HG02759 (cell line): ENCODE data around the gene FAM177A1.
A peak's percentile ranks its signal among the peaks of the same experiment; 100 is the strongest.
"Not testable (repeated sequence)": the region's sequence is repeated elsewhere in the genome, so short reads cannot be mapped to it uniquely, and the experiment has no call there.

Experiments used
- ATAC-seq: cut with Tn5 transposase; IDR thresholded peaks from one replicate; pipeline ENCODE4 v1.9.1; 2021; ENCODE audit warnings: mild to moderate bottlenecking, moderate library complexity; ENCODE audit not compliant: unreplicated experiment

Gene FAM177A1, protein sequence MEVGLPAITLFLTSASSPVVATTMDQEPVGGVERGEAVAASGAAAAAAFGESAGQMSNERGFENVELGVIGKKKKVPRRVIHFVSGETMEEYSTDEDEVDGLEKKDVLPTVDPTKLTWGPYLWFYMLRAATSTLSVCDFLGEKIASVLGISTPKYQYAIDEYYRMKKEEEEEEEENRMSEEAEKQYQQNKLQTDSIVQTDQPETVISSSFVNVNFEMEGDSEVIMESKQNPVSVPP

DNA sequence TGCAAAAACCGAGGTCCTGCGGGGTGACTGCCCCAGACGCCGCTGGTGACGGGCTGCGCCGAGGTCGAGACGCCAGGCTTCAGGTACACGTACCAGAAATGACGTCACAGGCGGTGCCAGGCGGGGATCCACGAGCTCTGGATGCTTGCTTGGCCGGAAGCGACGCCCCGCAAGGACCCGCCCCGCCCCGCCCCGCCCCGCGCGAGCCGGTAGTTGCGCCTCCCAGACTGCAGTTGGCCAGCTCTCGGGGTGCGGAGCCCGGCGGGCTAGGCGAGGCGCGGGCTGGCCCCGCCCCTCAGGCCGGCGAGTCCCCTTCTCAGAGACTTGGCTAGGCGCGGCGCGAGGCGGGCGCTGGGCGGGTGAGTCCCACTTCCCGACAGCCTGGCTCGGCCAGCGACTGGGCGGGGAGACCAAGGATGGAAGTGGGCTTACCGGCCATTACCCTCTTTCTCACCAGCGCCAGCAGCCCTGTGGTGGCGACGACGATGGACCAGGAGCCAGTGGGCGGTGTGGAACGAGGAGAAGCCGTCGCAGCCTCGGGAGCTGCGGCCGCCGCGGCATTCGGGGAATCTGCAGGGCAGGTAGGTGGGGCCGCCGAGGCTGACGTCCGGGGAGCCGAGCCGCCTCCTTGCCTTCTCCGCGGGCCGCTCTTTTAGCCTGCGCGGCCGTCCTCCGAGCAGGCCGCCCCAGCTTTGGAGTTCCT is at the start of gene FAM177A1:
TSS of gene FAM177A1 (plus strand) at position 225 of the 703 bp plus-strand sequence. CDS start at position 417, 192 bp downstream.
- ATAC-seq = peak; percentile 94

DNA sequence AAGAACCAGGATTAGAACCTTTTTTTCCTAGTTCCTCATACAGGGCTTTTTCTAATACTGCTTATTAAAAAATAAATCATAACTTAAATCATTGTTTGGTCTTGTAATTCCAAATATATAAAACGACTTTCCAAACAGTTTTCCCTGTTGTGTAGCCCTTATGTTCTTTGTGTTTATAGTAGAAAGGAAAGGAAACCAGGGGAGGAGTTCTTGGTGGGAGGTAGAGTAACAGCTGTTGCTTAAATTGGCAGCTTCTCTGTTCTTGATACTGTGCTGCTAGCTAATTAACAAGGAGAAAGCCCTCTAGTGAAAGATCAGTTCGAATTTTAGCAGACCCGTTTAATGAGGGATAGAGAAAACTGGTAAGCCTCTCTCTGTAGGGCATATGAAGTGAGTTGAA is 48.3 kb upstream of the FAM177A1 start:
- no peak for ATAC-seq

DNA sequence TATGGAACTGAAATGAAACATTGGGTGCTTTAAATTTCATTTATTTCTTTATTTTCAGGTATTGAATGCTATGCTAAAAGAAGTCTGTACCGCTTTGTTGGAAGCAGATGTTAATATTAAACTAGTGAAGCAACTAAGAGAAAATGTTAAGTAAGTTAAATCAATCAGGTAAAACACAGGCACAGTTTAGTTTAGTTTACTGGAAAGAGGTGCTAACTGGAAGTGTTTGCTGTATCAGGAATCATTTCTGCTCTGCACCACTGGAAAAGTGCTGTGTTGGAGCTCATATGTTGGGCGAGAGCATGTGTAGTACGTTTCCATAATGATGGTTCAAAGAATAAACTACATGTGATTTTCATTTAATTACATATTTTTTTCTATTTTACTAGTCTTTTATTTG is 46.6 kb upstream of the FAM177A1 start:
- no peak for ATAC-seq

DNA sequence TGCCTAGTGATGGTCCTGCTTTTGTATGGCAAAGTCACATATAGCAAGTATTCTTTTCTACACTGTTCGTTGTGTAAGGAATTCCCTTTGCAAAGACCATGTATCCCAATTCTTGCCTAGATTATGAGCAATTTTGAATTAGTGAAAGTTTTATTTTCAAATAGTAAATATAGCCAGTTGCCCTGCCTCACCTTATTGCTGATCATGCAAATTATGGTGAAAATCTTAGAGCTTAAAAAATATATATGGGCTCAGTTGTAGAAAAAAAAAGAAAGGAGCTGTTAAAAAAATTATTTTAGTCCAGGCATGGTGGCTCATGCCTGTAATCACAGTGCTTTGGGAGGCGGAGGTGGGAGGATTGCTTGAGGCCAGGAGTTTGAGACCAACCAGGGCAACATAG is 44.5 kb upstream of the FAM177A1 start:
- no peak for ATAC-seq

DNA sequence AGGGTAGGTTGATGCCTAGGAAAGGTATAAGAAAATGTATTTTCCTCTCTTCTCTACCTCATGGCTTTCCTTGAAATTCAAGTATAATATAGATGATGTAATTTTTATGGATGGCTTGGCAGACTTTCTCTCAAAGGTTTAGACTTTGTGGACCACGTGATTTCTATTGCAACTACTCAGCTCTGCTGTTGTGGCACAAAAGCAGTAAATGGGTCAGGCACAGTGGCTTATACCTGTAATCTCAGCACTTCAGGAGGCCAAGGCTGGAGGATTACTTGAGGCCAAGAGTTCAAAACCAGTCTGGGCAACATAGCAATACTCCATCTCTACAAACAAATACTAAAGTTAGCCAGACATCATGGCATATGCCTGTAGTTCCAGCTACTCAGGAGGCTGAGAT is 41.2 kb upstream of the FAM177A1 start:
- ATAC-seq = no peak

DNA sequence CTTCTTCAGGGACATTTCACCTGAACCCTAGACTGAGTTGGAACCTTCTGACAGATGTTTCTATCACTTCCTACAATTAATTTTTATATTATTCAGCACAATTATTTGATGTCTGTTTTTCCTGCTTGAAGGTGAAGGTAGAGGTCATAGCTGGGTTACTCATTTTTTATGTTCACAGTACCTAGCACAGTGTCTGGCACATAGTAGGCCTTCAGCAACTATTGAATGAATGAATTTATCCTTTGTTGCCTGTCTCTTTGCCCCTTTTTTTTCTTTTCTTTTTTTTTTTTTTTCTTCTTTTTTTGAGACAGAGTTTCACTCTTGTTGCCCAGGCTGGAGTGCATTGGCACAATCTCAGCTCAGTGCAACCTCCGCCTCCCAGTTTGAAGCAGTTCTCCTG is 29.5 kb upstream of the FAM177A1 start:
- no peak for ATAC-seq

DNA sequence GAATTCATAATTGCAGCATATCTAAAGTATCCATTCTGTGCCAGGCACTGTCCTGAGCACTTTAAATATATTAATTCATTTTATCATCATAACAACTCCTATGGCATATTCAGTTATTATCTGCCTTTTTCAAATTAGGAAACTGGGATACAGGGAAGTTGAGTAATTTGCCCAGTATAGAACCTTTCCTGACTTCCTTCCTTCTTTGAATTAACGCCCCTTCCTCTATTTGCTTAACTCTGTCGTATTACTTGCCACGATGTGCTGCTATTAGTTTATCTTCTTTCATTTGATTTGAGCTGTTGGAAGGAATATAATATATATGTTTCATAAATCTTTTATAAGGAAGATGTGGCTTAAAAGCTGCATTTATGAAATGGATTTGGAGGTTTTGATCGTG is 25.4 kb upstream of the FAM177A1 start:
- no peak for ATAC-seq

DNA sequence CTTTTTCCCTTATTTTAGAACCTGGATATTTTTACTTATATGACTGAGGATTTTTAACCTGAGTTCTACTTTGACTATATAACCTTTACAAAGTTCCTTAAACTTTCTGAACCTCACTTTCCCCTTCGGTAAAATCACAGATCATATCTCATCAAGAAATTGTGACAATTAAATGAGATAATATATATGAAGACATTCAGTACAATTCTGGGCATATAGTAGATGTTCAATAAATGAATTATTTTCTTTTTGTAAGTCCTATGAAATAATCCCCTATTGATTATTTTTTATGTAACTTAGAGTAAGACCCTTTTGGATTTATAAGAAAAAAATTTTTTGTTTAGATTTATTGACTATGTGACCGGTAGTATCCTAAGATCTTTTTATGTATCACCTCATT is 17.6 kb upstream of the FAM177A1 start:
- ATAC-seq = no peak

DNA sequence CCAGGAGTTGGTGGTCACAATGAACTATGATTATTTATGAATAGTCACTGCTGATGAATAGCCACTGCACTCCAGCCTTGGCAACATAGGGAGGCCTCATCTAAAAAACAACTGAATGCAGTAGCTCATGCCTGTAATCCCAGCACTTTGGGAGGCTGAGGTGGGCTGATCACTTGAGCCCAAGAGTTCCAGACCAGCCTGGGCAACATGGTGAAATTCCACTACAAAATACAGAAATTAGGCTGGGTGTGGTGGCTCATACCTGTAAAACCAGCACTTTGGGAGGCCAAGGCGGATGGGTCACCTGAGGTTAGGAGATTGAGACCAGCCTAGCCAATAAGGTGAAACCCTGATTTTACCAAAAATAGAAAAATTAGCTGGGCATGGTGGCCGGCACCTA is 13.5 kb upstream of the FAM177A1 start:
- no peak for ATAC-seq

DNA sequence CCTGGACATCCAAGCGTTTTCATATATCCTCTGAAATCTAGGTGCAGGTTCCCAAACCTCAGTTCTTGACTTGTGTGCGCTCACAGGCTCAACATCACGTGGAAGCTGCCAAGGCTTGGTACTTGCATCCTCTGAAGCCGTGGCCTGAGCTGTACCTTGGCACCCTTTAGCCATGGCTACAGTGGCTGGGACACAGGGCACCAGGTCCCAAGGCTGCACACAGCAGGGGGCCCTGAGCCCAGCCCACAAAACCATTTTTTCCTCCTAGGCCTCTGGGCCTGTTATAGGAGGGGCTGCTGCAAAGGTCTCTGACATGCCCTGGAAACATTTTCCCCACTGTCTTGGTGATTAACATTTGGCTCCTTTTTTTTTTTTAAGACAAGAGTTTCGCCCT is 11.6 kb upstream of the FAM177A1 start:
- ATAC-seq = no peak

DNA sequence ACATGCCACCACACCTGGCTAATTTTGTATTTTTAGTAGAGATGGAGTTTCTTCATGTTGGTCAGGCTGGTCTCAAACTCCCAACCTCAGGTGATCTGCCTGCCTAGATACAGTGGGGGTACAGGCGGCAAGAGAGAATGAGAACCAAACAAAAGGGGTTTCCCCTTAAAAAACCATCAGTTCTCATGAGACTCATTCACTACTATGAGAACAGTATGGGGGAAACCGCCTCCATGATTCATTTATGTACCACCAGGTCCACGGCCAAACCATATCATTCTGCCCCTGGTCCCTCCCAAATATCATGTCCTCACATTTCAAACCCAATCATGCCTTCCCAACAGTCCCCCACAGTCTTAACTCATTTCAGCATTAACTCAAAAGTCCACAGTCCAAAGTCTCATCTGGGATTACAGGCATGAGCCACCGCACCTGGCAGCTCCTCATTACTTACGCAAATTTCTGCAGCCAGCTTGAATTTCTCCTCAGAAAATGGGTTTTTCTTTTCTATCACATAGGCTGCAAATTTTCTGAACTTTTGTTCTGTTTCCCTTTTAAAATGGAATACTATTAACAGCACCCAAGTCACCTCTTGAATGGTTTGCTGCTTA is 11.0 kb upstream of the FAM177A1 start:
- not testable (repeated sequence) for ATAC-seq

DNA sequence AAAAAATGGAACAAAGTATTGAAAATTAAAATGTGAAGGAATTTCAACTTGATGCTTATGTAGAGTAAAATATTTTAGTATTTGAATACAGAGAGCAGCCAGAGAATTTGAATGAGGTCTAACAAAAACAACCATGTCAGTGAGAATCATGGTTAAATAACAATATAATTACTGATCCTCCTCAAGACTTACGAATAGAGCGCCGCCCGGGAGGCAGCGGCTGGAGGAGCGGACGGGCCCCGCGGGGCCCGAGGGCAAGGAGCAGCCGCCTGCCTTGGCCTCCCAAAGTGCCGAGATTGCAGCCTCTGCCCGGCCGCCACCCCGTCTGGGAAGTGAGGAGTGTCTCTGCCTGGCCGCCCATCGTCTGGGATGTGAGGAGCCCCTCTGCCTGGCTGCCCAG is 7.8 kb upstream of the FAM177A1 start:
- ATAC-seq = not testable (repeated sequence)

DNA sequence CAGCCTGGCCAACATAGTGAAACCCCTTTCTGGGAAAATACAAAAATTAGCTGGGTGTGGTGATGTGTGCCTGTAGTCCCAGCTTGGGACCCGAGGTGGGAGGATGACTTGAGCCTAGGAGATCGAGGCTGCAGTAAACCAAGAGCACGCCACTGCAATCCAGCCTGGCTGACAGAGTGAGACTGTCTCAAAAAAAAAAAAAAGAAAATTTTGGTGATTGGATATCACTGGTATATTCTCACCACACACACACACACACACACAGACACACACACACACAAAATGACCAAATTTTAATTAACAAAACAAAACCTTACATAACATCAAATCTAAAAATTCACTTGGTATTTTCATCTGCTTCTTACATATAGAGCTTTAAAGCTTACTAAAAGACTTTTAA is 3.4 kb upstream of the FAM177A1 start:
- ATAC-seq = no peak

DNA sequence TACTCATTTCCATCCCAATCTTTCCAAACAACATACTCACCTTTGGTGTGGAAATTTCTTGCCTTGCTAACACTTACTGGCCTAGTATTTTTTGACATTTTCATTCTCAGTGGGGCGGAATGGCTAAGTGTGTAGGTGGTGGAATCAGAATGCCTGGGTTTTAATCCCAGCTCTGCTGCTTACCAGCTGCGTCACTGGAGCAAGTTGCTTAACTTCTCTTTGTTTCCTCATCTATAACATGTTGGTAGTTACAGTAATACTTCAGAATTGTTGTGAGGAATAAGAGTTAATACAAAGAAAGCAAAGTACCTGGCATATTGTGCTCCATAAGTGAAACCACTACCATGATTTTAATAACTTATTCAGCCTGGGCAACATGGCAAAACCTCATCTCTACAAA is 3.0 kb upstream of the FAM177A1 start:
- ATAC-seq = no peak

DNA sequence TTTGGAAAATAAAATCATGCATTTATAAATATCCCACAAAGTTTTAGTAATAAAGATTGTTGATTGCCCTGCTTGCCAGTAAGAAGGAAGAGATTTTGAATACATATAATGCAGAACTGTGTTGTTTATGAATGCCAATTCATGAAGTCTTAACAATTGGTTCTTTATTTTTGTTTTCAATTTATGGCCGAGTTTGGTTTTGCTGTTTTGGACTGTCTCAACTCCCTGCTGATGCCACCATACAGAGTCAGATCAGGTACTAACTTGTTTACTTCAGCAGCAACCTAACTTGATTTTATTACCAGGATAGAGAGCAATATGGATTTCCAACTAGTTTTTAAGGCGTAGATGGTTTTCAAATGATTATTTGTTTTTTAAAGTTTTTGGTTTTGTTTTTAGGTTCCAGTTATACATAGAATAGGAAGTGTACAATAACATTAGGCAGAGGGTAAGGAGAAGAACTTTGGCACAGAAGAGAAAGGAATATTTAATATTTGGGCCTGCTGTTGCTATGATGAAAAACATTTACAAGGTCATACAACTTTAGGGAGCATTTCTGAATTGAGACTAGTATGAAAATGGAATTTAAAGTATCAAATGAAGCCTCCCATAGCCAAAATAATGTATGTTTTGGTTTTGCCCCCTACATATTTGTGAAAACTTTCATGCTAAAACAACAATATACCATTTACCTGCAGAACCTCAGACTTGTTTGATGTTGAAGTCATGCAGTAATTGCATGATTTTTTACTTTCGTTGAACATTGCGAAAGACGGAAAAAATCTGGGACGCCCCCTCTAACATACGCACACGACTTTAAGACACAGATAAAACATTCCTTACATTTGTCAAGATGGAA is 904 bp upstream of the FAM177A1 start:
- no peak for ATAC-seq

DNA sequence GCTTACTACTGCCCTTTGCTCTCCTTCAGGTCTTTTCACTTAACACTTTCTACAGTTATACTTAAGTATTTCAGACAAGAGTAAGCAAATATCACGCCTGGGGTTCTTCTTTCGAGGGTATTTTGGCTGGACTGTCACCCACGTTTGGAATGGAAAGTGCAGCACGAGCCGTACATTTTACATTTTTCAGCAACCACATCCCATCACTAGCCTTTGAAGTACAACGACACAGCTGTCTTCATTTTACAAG is 349 bp upstream of the FAM177A1 start:
- no peak for ATAC-seq

DNA sequence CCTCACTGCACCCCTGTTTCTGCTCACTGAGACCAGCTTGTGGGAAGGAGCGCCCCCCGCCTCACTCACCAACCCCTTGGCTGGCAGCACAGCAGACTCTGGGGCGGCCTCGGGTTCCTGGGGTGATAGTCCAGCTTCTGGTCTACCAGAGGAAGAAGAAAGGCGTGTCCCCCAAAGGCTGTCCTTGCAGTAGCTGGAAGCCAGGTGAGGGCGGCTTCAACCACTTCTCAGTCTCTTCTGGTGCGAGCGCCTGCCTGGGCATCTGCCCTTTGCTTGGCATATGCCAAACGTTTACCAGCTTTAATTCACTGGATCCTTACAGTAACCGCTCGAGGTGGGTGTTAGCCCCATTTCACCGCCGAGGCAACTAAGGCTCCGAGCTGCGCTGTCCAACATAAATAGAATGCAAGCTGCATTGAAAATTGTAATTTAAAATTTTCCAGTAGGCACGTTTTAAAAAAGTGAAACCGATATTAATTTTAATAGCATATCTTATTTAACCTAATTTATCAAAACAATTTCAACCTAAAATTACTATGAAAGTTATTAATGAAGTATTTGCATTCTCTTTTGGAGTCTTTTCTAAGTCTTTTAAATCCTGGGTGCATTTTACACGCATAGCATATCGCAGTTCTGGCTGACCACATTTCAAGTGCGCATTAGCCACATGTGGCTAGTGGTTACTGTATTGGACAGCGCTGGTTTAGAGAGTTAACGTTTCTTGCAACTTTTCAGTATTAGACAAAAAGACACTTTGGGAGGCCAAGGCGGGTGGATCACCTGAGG is 872 bp downstream of the FAM177A1 start:
- ATAC-seq = peak; percentile 17

DNA sequence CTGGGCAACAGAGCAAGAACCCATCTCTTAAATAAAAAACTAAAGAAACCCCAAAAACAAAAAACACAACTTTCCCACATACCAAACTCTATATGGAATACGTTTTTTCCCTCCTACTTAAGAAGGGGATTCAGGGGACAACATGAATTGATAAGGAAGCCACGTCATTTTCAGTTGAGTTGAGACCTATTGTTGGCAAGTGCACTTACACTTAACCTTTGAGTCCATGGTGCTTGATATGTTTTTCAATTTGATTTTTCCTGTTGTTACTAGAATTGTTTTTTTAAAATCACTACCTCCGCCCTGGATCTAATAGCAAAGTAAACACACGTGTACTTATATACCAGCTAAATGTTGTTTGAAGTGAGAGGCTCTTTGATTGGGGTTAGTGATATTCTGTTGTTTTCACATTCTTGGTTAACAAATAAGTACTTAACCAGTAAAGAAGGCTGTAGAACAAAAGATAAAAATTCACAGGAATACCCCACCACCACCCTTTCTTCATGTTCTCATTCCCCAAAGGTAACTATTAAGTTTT is 2.0 kb downstream of the FAM177A1 start:
- no peak for ATAC-seq

DNA sequence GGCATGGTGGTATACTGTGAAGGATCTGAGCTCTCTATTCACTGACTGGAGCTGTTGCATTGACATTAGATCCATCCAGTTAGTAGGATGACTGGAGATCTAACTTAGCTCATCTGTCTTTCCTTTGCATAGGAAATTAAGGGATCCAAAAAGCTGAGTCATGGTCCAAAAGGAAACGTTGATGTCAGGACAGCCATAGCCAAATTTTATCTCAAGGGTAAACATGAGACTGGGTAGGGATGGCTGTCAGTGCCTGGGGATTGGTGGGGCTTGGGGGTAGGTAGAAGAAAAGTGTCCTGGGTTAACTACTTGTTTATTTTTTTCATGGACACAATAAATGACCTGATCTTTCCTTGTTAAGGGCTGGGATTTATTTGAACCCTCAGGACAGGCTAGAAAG is 4.6 kb downstream of the FAM177A1 start:
- no peak for ATAC-seq

DNA sequence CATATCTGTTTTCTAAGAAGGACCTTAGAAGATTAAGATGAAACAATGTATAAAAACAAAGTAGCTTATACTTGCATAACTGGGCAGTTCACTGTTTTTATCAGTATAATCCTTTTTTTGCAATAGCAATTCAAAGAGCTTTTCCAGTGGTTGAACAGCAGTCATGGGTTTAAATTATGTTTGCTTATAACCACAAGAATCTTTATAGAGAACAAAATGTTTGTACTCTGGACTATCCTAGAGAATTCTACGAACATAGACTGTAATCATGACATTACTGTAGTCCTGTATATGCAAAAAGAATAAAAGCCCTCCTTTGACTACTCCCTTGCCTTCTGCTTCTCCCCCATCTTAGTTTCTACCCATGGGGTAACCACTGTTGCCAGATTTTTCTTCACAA is 5.7 kb downstream of the FAM177A1 start:
- ATAC-seq = no peak

DNA sequence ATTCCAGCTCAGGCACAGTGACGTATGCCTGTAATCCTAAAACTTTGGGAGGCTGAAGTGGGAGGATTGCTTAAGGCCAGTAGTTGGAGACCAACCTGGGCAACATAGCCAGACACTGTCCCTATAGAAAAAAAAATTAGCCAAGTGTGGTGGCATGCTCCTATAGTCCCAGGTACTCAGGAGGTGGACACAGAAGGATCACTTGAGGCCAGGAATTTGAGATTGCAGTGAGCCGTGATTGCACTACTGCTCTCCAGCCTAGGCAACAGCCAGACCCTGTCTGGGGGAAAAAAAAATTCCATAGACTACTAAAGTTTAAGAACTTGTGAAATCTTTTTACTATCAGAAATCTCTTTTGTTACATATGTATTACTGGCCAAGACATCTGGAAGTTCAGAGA is 6.6 kb downstream of the FAM177A1 start:
- ATAC-seq = no peak
